SK-N-SH (cell line): ENCODE data around the gene NDUFAF8. TPM values are rescaled to one million over a fixed set of nuclear protein-coding genes. Genes with fewer than 3 reads are reported as not detected.

ENCODE experiments used
- CTCF ChIA-PET: fragments of 300-600, 350-600 bp; formaldehyde crosslinking; extraction: SDS; loops from one replicate; lab custom pipeline; 2021; lab: Yijun Ruan, JAX
- POLR2A ChIA-PET: fragments of 350-600 bp; sonication (Branson Sonifier 250); formaldehyde crosslinking; extraction: SDS; loops from one replicate; lab custom pipeline; 2020; ENCODE audit warnings: antibody characterized with exemption, inconsistent platforms; lab: Yijun Ruan, JAX
- DNase-seq: peaks from one replicate; pipeline ENCODE4 v3.0.0; 2012
- H2AFZ ChIP-seq: fragments of 200-600 bp; sonication (generic); 2 replicates; pipeline ENCODE4 v1.8.1; 2016; ENCODE audit warnings: antibody characterized with exemption, mild to moderate bottlenecking, low read depth
- H3F3A ChIP-seq: fragments of 200-600 bp; sonication (generic); replicated peaks from 2 replicates; pipeline ENCODE3; 2016; ENCODE audit warnings: antibody characterized with exemption, mild to moderate bottlenecking; ENCODE audit not compliant: insufficient read depth
- H3K27ac ChIP-seq, 2 experiments: fragments of 200-500 bp in 1 of 2; fragments of 200-600 bp in 1 of 2; sonication (Bioruptor generic) in 1 of 2; sonication (generic), shearing (Covaris generic) in 1 of 2; 2 replicates each; pipeline versions ENCODE4 v1.5.1 to v1.6.1; 2014 to 2016; ENCODE audit warnings: low read depth in 2 of 2, inconsistent platforms in 1 of 2, low read length in 1 of 2, mild to moderate bottlenecking in 1 of 2, mixed read lengths in 1 of 2
- H3K27me3 ChIP-seq: fragments of 200-600 bp; sonication (generic), shearing (Covaris generic); 2 replicates; pipeline ENCODE4 v1.6.1; 2016; ENCODE audit warnings: mixed run types; ENCODE audit not compliant: insufficient read depth
- H3K36me3 ChIP-seq, 2 experiments: fragments of 200-500 bp in 1 of 2; fragments of 200-600 bp in 1 of 2; sonication (Bioruptor generic) in 1 of 2; sonication (generic) in 1 of 2; replicated peaks in 1 of 2; 2 replicates each; pipeline versions ENCODE3 to v1.5.1; 2014 to 2016; ENCODE audit warnings: low read length in 1 of 2, mild to moderate bottlenecking in 1 of 2; ENCODE audit not compliant: insufficient read depth in 2 of 2, control insufficient read depth in 1 of 2
- H3K4me1 ChIP-seq, 2 experiments: fragments of 200-500 bp in 1 of 2; fragments of 200-600 bp in 1 of 2; sonication (Bioruptor generic) in 1 of 2; sonication (generic), shearing (Covaris generic) in 1 of 2; 2 replicates each; pipeline versions ENCODE4 v1.5.1 to v1.6.1; 2014 to 2016; ENCODE audit warnings: low read depth in 1 of 2, low read length in 1 of 2, mixed run types in 1 of 2; ENCODE audit not compliant: insufficient read depth in 2 of 2, control insufficient read depth in 1 of 2
- H3K4me2 ChIP-seq: fragments of 200-600 bp; sonication (generic), shearing (Covaris generic); 2 replicates; pipeline ENCODE4 v1.6.1; 2017; ENCODE audit warnings: mixed run types
- H3K4me3 ChIP-seq, 2 experiments: fragments of 200-500 bp in 1 of 2; fragments of 200-600 bp in 1 of 2; sonication (Bioruptor generic) in 1 of 2; sonication (generic), shearing (Covaris generic) in 1 of 2; 2 replicates each; pipeline versions ENCODE4 v1.5.1 to v1.8.1; 2014 to 2016; ENCODE audit warnings: low read depth in 2 of 2, inconsistent platforms in 1 of 2, low read length in 1 of 2, mild to moderate bottlenecking in 1 of 2, mixed read lengths in 1 of 2, moderate library complexity in 1 of 2
- H3K79me2 ChIP-seq: fragments of 200-600 bp; sonication (generic); 2 replicates; pipeline ENCODE4 v1.8.1; 2017; ENCODE audit warnings: mild to moderate bottlenecking; ENCODE audit not compliant: insufficient read depth
- H3K9ac ChIP-seq: fragments of 200-600 bp; sonication (generic); 2 replicates; pipeline ENCODE4 v1.6.1; 2017; ENCODE audit warnings: mixed run types
- H3K9me2 ChIP-seq: fragments of 200-600 bp; sonication (generic); 2 replicates; pipeline ENCODE4 v1.6.1; 2017; ENCODE audit warnings: mixed run types
- H3K9me3 ChIP-seq: fragments of 200-600 bp; sonication (generic); 2 replicates; pipeline ENCODE4 v1.6.1; 2017; ENCODE audit warnings: mixed run types, mild to moderate bottlenecking, moderate library complexity
- H4K20me1 ChIP-seq: fragments of 200-600 bp; sonication (generic); 2 replicates; pipeline ENCODE4 v1.6.1; 2017; ENCODE audit warnings: mild to moderate bottlenecking, mixed run types; ENCODE audit not compliant: insufficient read depth
- ELF1 ChIP-seq: IDR thresholded peaks from 2 replicates; pipeline ENCODE4 v1.4.0; 2012
- EP300 ChIP-seq, 2 experiments: IDR thresholded peaks; 2 replicates each; pipeline versions ENCODE4 v1.4.0 to v1.6.1; 2012; ENCODE audit warnings: borderline replicate concordance in 1 of 2, low read depth in 1 of 2, low read length in 1 of 2
- EZH2phosphoT487 ChIP-seq: fragments of 200-600 bp; sonication (generic); IDR thresholded peaks from 2 replicates; pipeline ENCODE4 v1.6.1; 2017; ENCODE audit warnings: low read depth, mixed run types, mild to moderate bottlenecking, antibody characterized with exemption, moderate library complexity, borderline replicate concordance
- JUND ChIP-seq: IDR thresholded peaks from 2 replicates; pipeline ENCODE4 v1.4.0; 2012
- MXI1 ChIP-seq: IDR thresholded peaks from 2 replicates; pipeline ENCODE4 v1.6.1; 2012; ENCODE audit warnings: mild to moderate bottlenecking, low read depth, low read length, improper control_type of control experiment
- NFIC ChIP-seq: IDR thresholded peaks from 2 replicates; pipeline ENCODE4 v1.4.0; 2012; ENCODE audit warnings: borderline replicate concordance
- NRF1 ChIP-seq: IDR thresholded peaks from 2 replicates; pipeline ENCODE4 v1.6.1; 2012; ENCODE audit warnings: low read depth, mild to moderate bottlenecking, low read length
- POLR2AphosphoS5 ChIP-seq: IDR thresholded peaks from 2 replicates; pipeline ENCODE4 v1.6.1; 2012; ENCODE audit warnings: low read depth, low read length
- RAD21 ChIP-seq: IDR thresholded peaks from 2 replicates; pipeline ENCODE4 v1.6.1; 2012; ENCODE audit warnings: mild to moderate bottlenecking, low read length
- RFX5 ChIP-seq: IDR thresholded peaks from 2 replicates; pipeline ENCODE4 v1.6.1; 2012; ENCODE audit warnings: mild to moderate bottlenecking, improper control_type of control experiment, low read length
- SMC3 ChIP-seq: IDR thresholded peaks from 2 replicates; pipeline ENCODE4 v1.6.1; 2012; ENCODE audit warnings: low read depth, low read length, improper control_type of control experiment
- WGBS: methylation state at CpG from one replicate; pipeline ENCODE4 v1.1.6; 2017; ENCODE audit warnings: low lambda C conversion rate; 5-methylcytosine and 5-hydroxymethylcytosine counted together
- polyA plus RNA-seq, 3 experiments: library from polyadenylated mRNA; depleted of rRNA; stranded (reverse); fragments of >200 nt; gene quantifications; 2 replicates each; pipeline ENCODE4 v1.2.3, GENCODE V29; 2012
- TF ChIP-seq, protein P1 (sequence below): IDR thresholded peaks from 2 replicates; pipeline ENCODE4 v1.4.0; 2012; ENCODE audit warnings: low read depth, borderline replicate concordance
- TF ChIP-seq, protein P2 (sequence below): IDR thresholded peaks from 2 replicates; pipeline ENCODE4 v1.4.0; 2012; ENCODE audit warnings: low read depth
- TF ChIP-seq, protein P3 (sequence below): IDR thresholded peaks from 2 replicates; pipeline ENCODE4 v1.6.1; 2012; ENCODE audit warnings: mild to moderate bottlenecking, low read depth, low read length, moderate library complexity
- TF ChIP-seq, protein P4 (sequence below): fragments of 200-600 bp; sonication (generic); IDR thresholded peaks from 2 replicates; pipeline ENCODE4 v1.6.1; 2017; ENCODE audit warnings: antibody characterized with exemption, mild to moderate bottlenecking, moderate library complexity
- TF ChIP-seq, protein P5 (sequence below): IDR thresholded peaks from 2 replicates; pipeline ENCODE4; 2012

NDUFAF8 gene
- polyA plus RNA-seq, 1 of the 3 experiments (the other 2 are of a cell fraction), result 229 TPM

DNA sequence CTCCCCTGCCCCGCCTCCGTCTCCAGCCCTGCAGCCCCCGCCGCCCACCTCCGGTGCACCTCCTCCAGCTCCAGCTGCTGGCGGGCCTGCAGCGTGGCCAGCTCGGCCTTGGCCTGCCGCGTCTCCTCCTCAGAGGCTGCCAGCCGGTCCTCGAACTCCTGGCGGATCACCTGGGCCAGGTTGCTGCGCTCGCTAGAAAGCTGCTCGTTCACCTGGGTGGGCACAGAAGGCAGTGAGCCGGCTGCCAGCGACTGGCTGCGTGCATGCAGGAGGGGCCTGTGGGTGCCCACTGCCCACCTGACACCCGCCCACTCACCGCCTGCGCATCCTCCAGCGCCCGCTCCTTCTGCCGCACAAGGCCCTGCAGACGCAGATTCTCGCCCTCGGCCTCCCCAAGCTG is 48.5 kb upstream of the NDUFAF8 start:
- Histone ChIP-seq H3K9me2 (no peaks in the 10 kb centered on the region), H3K27me3 (no peaks in the 10 kb centered on the region), H3F3A (no peaks in the 10 kb centered on the region), H3K4me1 (no peaks in the 10 kb centered on the region; a peak in 1 of 4 replicates), H3K27ac (no peak overlapping the region), H3K4me3 (no peak overlapping the region), H2AFZ (no peak overlapping the region), H4K20me1 (no peaks in the 10 kb centered on the region), H3K36me3 (peaks cover 0 to 20% of the 10 kb centered on the region in 2 experiments), H3K4me2 (no peak overlapping the region), H3K9me3 (no peaks in the 10 kb centered on the region), H3K9ac (no peak overlapping the region), H3K79me2 (no peaks in the 10 kb centered on the region)
- DNase-seq, result no peak
- 97% methylated on average over 22 of the region's 28 CpGs for WGBS
- ChIA-PET POLR2A (interaction anchor here (0.9 kb wide), 1 partner anchor 25 kb away, joined by 3 read pairs; the partner anchor contains the start of genes AATK and PVALEF), CTCF (interaction anchor here (0.9 to 6.3 kb wide), 8 partner anchors 10 to 201 kb away, joined by 3 to 46 read pairs (median 4); no protein-coding TSS in a partner anchor)
- TF ChIP-seq JUND (no peak), ELF1 (no peak), NRF1 (no peak), SMC3 (no peak), EP300 (IDR thresholded peaks at IDR 0.05; ENCODE audit: borderline replicate concordance in 1 of 2, low read depth in 1 of 2, low read length in 1 of 2) (no peak), NFIC (no peak), EZH2phosphoT487 (no peak), POLR2AphosphoS5 (no peak)
- TF ChIP-seq, protein P1, sequence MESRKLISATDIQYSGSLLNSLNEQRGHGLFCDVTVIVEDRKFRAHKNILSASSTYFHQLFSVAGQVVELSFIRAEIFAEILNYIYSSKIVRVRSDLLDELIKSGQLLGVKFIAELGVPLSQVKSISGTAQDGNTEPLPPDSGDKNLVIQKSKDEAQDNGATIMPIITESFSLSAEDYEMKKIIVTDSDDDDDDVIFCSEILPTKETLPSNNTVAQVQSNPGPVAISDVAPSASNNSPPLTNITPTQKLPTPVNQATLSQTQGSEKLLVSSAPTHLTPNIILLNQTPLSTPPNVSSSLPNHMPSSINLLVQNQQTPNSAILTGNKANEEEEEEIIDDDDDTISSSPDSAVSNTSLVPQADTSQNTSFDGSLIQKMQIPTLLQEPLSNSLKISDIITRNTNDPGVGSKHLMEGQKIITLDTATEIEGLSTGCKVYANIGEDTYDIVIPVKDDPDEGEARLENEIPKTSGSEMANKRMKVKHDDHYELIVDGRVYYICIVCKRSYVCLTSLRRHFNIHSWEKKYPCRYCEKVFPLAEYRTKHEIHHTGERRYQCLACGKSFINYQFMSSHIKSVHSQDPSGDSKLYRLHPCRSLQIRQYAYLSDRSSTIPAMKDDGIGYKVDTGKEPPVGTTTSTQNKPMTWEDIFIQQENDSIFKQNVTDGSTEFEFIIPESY, result no peak
- TF ChIP-seq, protein P2, sequence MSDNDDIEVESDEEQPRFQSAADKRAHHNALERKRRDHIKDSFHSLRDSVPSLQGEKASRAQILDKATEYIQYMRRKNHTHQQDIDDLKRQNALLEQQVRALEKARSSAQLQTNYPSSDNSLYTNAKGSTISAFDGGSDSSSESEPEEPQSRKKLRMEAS, result no peak
- TF ChIP-seq, protein P3, sequence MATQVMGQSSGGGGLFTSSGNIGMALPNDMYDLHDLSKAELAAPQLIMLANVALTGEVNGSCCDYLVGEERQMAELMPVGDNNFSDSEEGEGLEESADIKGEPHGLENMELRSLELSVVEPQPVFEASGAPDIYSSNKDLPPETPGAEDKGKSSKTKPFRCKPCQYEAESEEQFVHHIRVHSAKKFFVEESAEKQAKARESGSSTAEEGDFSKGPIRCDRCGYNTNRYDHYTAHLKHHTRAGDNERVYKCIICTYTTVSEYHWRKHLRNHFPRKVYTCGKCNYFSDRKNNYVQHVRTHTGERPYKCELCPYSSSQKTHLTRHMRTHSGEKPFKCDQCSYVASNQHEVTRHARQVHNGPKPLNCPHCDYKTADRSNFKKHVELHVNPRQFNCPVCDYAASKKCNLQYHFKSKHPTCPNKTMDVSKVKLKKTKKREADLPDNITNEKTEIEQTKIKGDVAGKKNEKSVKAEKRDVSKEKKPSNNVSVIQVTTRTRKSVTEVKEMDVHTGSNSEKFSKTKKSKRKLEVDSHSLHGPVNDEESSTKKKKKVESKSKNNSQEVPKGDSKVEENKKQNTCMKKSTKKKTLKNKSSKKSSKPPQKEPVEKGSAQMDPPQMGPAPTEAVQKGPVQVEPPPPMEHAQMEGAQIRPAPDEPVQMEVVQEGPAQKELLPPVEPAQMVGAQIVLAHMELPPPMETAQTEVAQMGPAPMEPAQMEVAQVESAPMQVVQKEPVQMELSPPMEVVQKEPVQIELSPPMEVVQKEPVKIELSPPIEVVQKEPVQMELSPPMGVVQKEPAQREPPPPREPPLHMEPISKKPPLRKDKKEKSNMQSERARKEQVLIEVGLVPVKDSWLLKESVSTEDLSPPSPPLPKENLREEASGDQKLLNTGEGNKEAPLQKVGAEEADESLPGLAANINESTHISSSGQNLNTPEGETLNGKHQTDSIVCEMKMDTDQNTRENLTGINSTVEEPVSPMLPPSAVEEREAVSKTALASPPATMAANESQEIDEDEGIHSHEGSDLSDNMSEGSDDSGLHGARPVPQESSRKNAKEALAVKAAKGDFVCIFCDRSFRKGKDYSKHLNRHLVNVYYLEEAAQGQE, result no peak

DNA sequence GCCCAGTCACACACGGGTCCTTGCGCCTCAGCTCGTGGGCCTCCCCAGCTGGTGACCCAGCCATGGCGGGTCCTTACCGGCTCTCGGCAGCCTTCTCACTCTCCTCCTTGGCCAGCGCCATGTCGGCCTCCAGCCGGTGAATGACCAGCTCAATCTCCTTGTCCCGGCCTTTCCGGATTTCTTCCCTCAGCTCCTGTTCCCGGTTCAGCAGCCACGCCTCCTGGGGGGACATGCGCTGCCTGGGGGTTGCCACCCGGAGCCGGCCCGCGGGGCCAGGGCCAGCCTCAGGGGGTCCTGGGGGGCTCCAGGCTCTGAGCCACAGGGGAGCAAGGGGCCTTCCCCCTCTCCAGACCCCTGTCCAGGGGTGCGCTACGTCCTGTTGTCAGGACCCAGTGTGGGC is 48.0 kb upstream of the NDUFAF8 start:
- DNase-seq, result no peak
- POLR2A ChIA-PET, result interaction anchor here (0.9 kb wide), 1 partner anchor 25 kb away, joined by 3 read pairs; the partner anchor contains the start of genes AATK and PVALEF
- TF ChIP-seq EZH2phosphoT487, result no peak
- no peak for TF ChIP-seq RFX5
- TF ChIP-seq, protein P1, result no peak
- TF ChIP-seq, protein P4, sequence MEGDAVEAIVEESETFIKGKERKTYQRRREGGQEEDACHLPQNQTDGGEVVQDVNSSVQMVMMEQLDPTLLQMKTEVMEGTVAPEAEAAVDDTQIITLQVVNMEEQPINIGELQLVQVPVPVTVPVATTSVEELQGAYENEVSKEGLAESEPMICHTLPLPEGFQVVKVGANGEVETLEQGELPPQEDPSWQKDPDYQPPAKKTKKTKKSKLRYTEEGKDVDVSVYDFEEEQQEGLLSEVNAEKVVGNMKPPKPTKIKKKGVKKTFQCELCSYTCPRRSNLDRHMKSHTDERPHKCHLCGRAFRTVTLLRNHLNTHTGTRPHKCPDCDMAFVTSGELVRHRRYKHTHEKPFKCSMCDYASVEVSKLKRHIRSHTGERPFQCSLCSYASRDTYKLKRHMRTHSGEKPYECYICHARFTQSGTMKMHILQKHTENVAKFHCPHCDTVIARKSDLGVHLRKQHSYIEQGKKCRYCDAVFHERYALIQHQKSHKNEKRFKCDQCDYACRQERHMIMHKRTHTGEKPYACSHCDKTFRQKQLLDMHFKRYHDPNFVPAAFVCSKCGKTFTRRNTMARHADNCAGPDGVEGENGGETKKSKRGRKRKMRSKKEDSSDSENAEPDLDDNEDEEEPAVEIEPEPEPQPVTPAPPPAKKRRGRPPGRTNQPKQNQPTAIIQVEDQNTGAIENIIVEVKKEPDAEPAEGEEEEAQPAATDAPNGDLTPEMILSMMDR, result no peak
- TF ChIP-seq RAD21, result no peak
- TF ChIP-seq MXI1, result no peak
- no peak for TF ChIP-seq JUND
- TF ChIP-seq, protein P5, sequence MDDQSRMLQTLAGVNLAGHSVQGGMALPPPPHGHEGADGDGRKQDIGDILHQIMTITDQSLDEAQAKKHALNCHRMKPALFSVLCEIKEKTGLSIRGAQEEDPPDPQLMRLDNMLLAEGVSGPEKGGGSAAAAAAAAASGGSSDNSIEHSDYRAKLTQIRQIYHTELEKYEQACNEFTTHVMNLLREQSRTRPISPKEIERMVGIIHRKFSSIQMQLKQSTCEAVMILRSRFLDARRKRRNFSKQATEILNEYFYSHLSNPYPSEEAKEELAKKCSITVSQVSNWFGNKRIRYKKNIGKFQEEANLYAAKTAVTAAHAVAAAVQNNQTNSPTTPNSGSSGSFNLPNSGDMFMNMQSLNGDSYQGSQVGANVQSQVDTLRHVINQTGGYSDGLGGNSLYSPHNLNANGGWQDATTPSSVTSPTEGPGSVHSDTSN, result no peak
- TF ChIP-seq, all 33 proteins: peak for 0
- Histone ChIP-seq H3K9ac (no peak overlapping the region), H3K9me3 (no peaks in the 10 kb centered on the region), H3K79me2 (no peaks in the 10 kb centered on the region), H4K20me1 (no peaks in the 10 kb centered on the region), H3K4me3 (no peak overlapping the region), H3K4me1 (no peaks in the 10 kb centered on the region; a peak in 1 of 4 replicates), H3K27ac (no peak overlapping the region), H3K4me2 (no peak overlapping the region), H3K9me2 (no peaks in the 10 kb centered on the region), H2AFZ (no peak overlapping the region), H3K27me3 (no peaks in the 10 kb centered on the region), H3F3A (no peaks in the 10 kb centered on the region), H3K36me3 (peaks cover 0 to 25% of the 10 kb centered on the region in 2 experiments)
- 95% methylated on average over 16 of the region's 20 CpGs for WGBS
- CTCF ChIA-PET, result interaction anchor here (0.9 to 6.3 kb wide), 7 partner anchors 9 to 202 kb away, joined by 3 to 46 read pairs (median 3); no protein-coding TSS in a partner anchor
